ENCODE measurements around the gene SPAG17. TPM values are rescaled to one million over a fixed set of nuclear protein-coding genes. Genes with fewer than 3 reads are reported as not detected.

The SPAG17 gene
- total and polyA plus RNA-seq, 2 experiments from 2014 or later, result 0.36 to 1.7 TPM

DNA sequence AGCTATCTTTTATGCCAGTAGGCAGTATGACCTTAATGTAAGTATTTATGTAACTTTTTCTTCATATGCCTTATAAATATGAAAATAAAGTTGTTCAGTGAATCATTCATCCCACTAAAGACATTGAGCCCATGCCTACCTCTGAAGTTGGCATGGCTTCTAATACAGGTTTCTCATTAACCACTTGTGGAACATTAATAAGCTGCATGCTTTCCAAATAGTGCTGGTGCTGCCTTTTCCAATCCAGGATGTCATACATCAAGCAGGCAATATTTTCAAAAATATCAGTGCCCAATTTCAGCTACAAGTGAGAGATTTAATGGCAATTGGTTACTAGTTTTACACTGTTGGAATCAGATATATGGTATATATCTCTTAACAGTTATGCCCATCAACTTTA, 92.0 kb downstream of the SPAG17 start:
- H3K27ac ChIP-seq, result no peak overlapping the region
- no peak overlapping the region for H2AFZ ChIP-seq
- no peaks in the 10 kb centered on the region for H3K9me3 ChIP-seq (ENCODE audit: low read depth)
- no peak for DNase-seq (ENCODE audit: low spot score)
- H3K9me2 ChIP-seq (replicated peaks; ENCODE audit: insufficient read depth), result no peaks in the 10 kb centered on the region
- H3K79me2 ChIP-seq, result no peaks in the 10 kb centered on the region
- no peak overlapping the region for H3K4me3 ChIP-seq
- no peaks in the 10 kb centered on the region for H3K27me3 ChIP-seq
- no peak overlapping the region for H3K4me2 ChIP-seq
- H3K36me3 ChIP-seq (replicated peaks; ENCODE audit: insufficient read depth, low read depth), result no peaks in the 10 kb centered on the region
- no peaks in the 10 kb centered on the region for H4K20me1 ChIP-seq (ENCODE audit: insufficient read depth, poor library complexity, severe bottlenecking)
- no peaks in the 10 kb centered on the region for H3K4me1 ChIP-seq (ENCODE audit: insufficient read depth)
- TF ChIP-seq EZH2 (IDR thresholded peaks at IDR 0.05; ENCODE audit: borderline replicate concordance) (no peak), EZH2phosphoT487 (IDR thresholded peaks at IDR 0.05; ENCODE audit: low read depth, severe bottlenecking, unreplicated experiment) (no peak)
- TF ChIP-seq, protein P1, sequence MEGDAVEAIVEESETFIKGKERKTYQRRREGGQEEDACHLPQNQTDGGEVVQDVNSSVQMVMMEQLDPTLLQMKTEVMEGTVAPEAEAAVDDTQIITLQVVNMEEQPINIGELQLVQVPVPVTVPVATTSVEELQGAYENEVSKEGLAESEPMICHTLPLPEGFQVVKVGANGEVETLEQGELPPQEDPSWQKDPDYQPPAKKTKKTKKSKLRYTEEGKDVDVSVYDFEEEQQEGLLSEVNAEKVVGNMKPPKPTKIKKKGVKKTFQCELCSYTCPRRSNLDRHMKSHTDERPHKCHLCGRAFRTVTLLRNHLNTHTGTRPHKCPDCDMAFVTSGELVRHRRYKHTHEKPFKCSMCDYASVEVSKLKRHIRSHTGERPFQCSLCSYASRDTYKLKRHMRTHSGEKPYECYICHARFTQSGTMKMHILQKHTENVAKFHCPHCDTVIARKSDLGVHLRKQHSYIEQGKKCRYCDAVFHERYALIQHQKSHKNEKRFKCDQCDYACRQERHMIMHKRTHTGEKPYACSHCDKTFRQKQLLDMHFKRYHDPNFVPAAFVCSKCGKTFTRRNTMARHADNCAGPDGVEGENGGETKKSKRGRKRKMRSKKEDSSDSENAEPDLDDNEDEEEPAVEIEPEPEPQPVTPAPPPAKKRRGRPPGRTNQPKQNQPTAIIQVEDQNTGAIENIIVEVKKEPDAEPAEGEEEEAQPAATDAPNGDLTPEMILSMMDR (IDR thresholded peaks at IDR 0.05; ENCODE audit: poor library complexity), result no peak

DNA sequence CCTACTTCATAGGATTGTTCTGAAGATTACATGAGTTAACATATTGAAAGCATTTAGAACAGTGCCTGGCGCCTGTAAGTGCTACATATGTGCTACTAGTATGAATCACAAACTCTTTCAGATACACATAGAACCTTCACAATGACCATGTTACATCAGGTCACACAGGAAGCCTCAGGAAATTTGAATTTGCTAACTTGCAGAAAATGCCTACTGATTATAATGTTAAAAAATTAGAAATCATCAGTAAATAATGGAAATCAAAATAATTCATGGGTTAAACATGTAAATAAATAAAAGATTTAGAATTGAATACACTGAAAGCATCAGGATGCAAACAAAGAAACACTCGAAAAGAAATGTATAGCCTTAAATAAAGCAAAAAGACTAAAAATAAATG, 94.9 kb downstream of the SPAG17 start:
- Histone ChIP-seq H3K79me2 (no peaks in the 10 kb centered on the region), H4K20me1 (ENCODE audit: insufficient read depth, poor library complexity, severe bottlenecking) (no peaks in the 10 kb centered on the region), H3K36me3 (replicated peaks; ENCODE audit: insufficient read depth, low read depth) (no peaks in the 10 kb centered on the region), H3K9me2 (replicated peaks; ENCODE audit: insufficient read depth) (no peaks in the 10 kb centered on the region), H3K4me1 (ENCODE audit: insufficient read depth) (no peaks in the 10 kb centered on the region), H3K4me2 (no peak overlapping the region), H3K9me3 (ENCODE audit: low read depth) (no peaks in the 10 kb centered on the region), H3K4me3 (no peak overlapping the region), H2AFZ (no peak overlapping the region), H3K27ac (no peak overlapping the region), H3K27me3 (no peaks in the 10 kb centered on the region)
- whole genome bisulfite sequencing (ENCODE audit: low lambda C conversion rate, missing lambda C conversion rate), result 91% methylated on average over 2 of the region's 2 CpGs
- TF ChIP-seq EZH2 (IDR thresholded peaks at IDR 0.05; ENCODE audit: borderline replicate concordance), result no peak
- TF ChIP-seq EZH2phosphoT487 (IDR thresholded peaks at IDR 0.05; ENCODE audit: low read depth, severe bottlenecking, unreplicated experiment), result no peak
- TF ChIP-seq, protein P1 (IDR thresholded peaks at IDR 0.05; ENCODE audit: poor library complexity), result no peak
- no peak for DNase-seq (ENCODE audit: low spot score)

DNA sequence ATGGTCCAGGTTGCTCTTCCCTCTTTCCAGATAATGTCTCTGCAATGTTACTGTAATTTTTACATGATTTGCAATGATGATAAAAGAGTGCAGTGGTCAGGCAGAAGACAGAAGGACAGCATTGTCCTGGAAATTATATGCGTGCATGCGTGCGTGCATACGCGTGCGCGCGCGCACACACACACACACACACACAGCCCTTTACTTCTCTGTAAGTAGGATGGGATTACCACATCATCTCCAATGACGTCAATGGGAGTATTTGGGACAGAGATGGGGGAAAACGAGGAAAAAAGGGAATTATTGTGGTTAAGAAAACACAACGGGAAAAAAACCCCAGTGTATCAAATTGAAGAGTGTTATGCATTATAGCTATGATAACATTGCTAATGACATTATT, 99.7 kb downstream of the SPAG17 start:
- H2AFZ ChIP-seq, result no peak overlapping the region
- no peaks in the 10 kb centered on the region for H3K9me3 ChIP-seq (ENCODE audit: low read depth)
- no peak for DNase-seq (ENCODE audit: low spot score)
- H3K27me3 ChIP-seq, result no peaks in the 10 kb centered on the region
- no peaks in the 10 kb centered on the region for H3K9me2 ChIP-seq (replicated peaks; ENCODE audit: insufficient read depth)
- no peak overlapping the region for H3K27ac ChIP-seq
- 98% methylated on average over 12 of the region's 12 CpGs for WGBS (ENCODE audit: low lambda C conversion rate, missing lambda C conversion rate)
- no peak overlapping the region for H3K4me3 ChIP-seq
- no peaks in the 10 kb centered on the region for H4K20me1 ChIP-seq (ENCODE audit: insufficient read depth, poor library complexity, severe bottlenecking)
- H3K36me3 ChIP-seq (replicated peaks; ENCODE audit: insufficient read depth, low read depth), result no peaks in the 10 kb centered on the region
- TF ChIP-seq EZH2 (IDR thresholded peaks at IDR 0.05; ENCODE audit: borderline replicate concordance) (no peak), EZH2phosphoT487 (IDR thresholded peaks at IDR 0.05; ENCODE audit: low read depth, severe bottlenecking, unreplicated experiment) (no peak)
- TF ChIP-seq, protein P1 (IDR thresholded peaks at IDR 0.05; ENCODE audit: poor library complexity), result no peak
- H3K4me2 ChIP-seq, result no peak overlapping the region
- H3K79me2 ChIP-seq, result no peaks in the 10 kb centered on the region
- H3K4me1 ChIP-seq (ENCODE audit: insufficient read depth), result no peaks in the 10 kb centered on the region

DNA sequence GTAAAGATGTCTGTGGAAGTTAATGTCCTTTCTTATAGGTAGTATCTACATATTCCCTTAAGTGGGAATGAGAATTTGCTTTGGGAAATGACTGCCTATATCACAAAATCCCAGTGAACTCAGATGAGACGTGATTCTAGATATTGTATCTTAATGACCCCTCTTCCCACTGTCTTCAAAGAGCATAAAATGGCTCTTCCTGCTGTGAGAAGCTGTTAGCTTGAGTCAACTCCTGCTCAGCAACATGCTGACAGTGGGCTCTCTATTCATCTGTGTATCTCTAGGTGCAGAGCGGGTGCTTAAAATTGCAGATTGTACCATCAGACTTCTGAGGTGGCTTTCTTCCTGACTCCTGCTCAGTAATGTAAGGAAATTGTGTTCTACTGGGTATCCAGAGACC, 100.6 kb downstream of the SPAG17 start:
- no peaks in the 10 kb centered on the region for H3K36me3 ChIP-seq (replicated peaks; ENCODE audit: insufficient read depth, low read depth)
- no peak overlapping the region for H3K4me3 ChIP-seq
- DNase-seq (ENCODE audit: low spot score), result no peak
- H3K4me2 ChIP-seq, result no peak overlapping the region
- TF ChIP-seq, protein P1 (IDR thresholded peaks at IDR 0.05; ENCODE audit: poor library complexity), result no peak
- TF ChIP-seq EZH2phosphoT487 (IDR thresholded peaks at IDR 0.05; ENCODE audit: low read depth, severe bottlenecking, unreplicated experiment), result no peak
- TF ChIP-seq EZH2 (IDR thresholded peaks at IDR 0.05; ENCODE audit: borderline replicate concordance), result no peak
- no peak overlapping the region for H2AFZ ChIP-seq
- H3K9me2 ChIP-seq (replicated peaks; ENCODE audit: insufficient read depth), result no peaks in the 10 kb centered on the region
- no peaks in the 10 kb centered on the region for H4K20me1 ChIP-seq (ENCODE audit: insufficient read depth, poor library complexity, severe bottlenecking)
- H3K79me2 ChIP-seq, result no peaks in the 10 kb centered on the region
- no peaks in the 10 kb centered on the region for H3K4me1 ChIP-seq (ENCODE audit: insufficient read depth)
- H3K27ac ChIP-seq, result no peak overlapping the region
- 49% methylated on average over 2 of the region's 2 CpGs for WGBS (ENCODE audit: low lambda C conversion rate, missing lambda C conversion rate)
- no peaks in the 10 kb centered on the region for H3K9me3 ChIP-seq (ENCODE audit: low read depth)
- H3K27me3 ChIP-seq, result no peaks in the 10 kb centered on the region

Data from hepatocyte (in vitro differentiated cells).